Measurements from ENCODE around the gene DPYSL4. TPM values are rescaled to one million over a fixed set of nuclear protein-coding genes. Genes with fewer than 3 reads are reported as not detected.

Gene DPYSL4
- total and polyA plus RNA-seq, 2 of the 13 experiments (the other 11 are each of a cell fraction or from before 2014, with no cell fraction given) = 0.84 to 1.2 TPM

DNA sequence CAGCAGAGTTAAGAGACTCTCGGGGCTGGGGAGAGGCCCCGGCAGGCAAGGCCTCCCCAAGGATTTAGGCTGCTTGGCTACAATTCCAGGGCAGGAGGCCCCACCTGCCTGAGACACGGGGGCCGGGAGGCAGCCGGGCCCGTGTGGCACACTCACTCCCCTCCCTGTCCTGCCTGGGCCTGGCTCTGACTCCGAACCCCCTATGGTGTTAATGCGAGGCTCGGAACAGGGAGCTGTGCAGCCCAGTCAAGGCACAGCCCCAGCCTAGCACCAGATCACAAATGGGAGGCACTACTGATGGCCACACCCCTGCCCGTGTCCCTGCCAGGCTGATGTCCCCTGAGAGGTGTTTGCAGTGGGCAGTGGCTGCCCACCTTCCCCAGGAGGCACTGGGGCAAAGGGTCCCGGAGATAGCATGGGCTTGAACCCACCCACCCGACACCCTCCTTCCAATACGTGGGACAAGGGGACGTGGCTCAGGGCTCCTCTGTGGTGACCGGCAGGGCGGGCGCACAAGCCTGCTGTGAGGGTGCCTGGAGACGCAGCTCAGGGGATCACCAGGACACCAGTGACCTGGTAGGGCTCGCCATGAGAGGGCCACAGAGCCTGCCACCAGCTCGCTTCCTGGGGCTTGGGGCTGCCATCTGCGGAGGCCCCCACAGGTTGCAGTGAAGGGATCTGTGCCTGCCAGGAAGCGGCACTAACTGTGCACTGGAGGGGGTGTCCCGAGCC lies 37.0 kb downstream of the DPYSL4 start:
- in situ Hi-C loops (cut with HindIII; ENCODE audit: extremely low pct_ligation_motif_present, low pct_unique_long_range_greater_than_20kb) = loop anchor here (5.0 kb wide), 2 partner anchors 124 to 229 kb away; no protein-coding TSS in a partner anchor
- 98% methylated on average over 13 of the region's 23 CpGs for WGBS (ENCODE audit: low lambda C conversion rate)

More for the DNA sequence above, 37.0 kb downstream of the DPYSL4 start:
- ChIA-PET CTCF (ENCODE audit: low intra/inter-chr PET ratio, low total read pairs) (interaction anchor here (1.0 to 2.8 kb wide), 6 partner anchors 87 to 414 kb away, joined by 3 to 50 read pairs (median 5); no protein-coding TSS in a partner anchor), POLR2A (no interaction called here)
- H3K79me2 ChIP-seq (ENCODE audit: insufficient read depth, low read length) = no peaks in the 10 kb centered on the region
- ATAC-seq (peak; percentile 7), FAIRE-seq (no peak), DNase-seq (ENCODE audit: low spot score) (no peak)
- BruUV-seq (replicated peaks) = no TSS peak
- H3K4me2 ChIP-seq (ENCODE audit: low read depth, low read length) = no peak overlapping the region
- intact Hi-C loops (cut with micrococcal nuclease; ENCODE audit: unreplicated experiment) = loop anchor here (1.0 to 2.0 kb wide), 2 partner anchors 84 to 229 kb away; partner anchors contain the start of gene STK32C
- no peak overlapping the region for H2AFZ ChIP-seq (ENCODE audit: low read length)
- no peaks in the 10 kb centered on the region for H3K27me3 ChIP-seq (ENCODE audit: control insufficient read depth in 1 of 2, insufficient read depth in 2 of 2, low read length in 2 of 2)
- no peak overlapping the region for H3K9ac ChIP-seq (ENCODE audit: insufficient read depth, low read depth, low read length)
- TF ChIP-seq, protein P1, sequence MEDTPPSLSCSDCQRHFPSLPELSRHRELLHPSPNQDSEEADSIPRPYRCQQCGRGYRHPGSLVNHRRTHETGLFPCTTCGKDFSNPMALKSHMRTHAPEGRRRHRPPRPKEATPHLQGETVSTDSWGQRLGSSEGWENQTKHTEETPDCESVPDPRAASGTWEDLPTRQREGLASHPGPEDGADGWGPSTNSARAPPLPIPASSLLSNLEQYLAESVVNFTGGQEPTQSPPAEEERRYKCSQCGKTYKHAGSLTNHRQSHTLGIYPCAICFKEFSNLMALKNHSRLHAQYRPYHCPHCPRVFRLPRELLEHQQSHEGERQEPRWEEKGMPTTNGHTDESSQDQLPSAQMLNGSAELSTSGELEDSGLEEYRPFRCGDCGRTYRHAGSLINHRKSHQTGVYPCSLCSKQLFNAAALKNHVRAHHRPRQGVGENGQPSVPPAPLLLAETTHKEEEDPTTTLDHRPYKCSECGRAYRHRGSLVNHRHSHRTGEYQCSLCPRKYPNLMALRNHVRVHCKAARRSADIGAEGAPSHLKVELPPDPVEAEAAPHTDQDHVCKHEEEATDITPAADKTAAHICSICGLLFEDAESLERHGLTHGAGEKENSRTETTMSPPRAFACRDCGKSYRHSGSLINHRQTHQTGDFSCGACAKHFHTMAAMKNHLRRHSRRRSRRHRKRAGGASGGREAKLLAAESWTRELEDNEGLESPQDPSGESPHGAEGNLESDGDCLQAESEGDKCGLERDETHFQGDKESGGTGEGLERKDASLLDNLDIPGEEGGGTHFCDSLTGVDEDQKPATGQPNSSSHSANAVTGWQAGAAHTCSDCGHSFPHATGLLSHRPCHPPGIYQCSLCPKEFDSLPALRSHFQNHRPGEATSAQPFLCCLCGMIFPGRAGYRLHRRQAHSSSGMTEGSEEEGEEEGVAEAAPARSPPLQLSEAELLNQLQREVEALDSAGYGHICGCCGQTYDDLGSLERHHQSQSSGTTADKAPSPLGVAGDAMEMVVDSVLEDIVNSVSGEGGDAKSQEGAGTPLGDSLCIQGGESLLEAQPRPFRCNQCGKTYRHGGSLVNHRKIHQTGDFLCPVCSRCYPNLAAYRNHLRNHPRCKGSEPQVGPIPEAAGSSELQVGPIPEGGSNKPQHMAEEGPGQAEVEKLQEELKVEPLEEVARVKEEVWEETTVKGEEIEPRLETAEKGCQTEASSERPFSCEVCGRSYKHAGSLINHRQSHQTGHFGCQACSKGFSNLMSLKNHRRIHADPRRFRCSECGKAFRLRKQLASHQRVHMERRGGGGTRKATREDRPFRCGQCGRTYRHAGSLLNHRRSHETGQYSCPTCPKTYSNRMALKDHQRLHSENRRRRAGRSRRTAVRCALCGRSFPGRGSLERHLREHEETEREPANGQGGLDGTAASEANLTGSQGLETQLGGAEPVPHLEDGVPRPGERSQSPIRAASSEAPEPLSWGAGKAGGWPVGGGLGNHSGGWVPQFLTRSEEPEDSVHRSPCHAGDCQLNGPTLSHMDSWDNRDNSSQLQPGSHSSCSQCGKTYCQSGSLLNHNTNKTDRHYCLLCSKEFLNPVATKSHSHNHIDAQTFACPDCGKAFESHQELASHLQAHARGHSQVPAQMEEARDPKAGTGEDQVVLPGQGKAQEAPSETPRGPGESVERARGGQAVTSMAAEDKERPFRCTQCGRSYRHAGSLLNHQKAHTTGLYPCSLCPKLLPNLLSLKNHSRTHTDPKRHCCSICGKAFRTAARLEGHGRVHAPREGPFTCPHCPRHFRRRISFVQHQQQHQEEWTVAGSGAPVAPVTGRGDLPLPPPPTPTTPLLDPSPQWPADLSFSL (CRISPR knock-in tag; IDR thresholded peaks at IDR 0.05) = no peak
- TF ChIP-seq ZSCAN29 (CRISPR knock-in tag; conservative IDR thresholded peaks at IDR 0.05) (no peak), ZFYVE20 (CRISPR knock-in tag; IDR thresholded peaks at IDR 0.05; ENCODE audit: borderline replicate concordance, low read depth) (no peak), SMAD3 (CRISPR knock-in tag; IDR thresholded peaks at IDR 0.05) (no peak), ZNF235 (CRISPR knock-in tag; IDR thresholded peaks at IDR 0.05; ENCODE audit: borderline replicate concordance) (no peak), ERF (CRISPR knock-in tag; IDR thresholded peaks at IDR 0.05) (no peak), CENPX (CRISPR knock-in tag; IDR thresholded peaks at IDR 0.05) (no peak), SIN3A (IDR thresholded peaks at IDR 0.05; ENCODE audit: borderline replicate concordance, low read depth, low read length) (no peak), POLR2AphosphoS2 (IDR thresholded peaks at IDR 0.05; ENCODE audit: low read depth, low read length) (no peak), MAF1 (CRISPR knock-in tag; IDR thresholded peaks at IDR 0.05; ENCODE audit: borderline replicate concordance) (no peak), SNAI1 (CRISPR knock-in tag; IDR thresholded peaks at IDR 0.05; ENCODE audit: borderline replicate concordance) (no peak), ZNF432 (CRISPR knock-in tag; IDR thresholded peaks at IDR 0.05; ENCODE audit: borderline replicate concordance) (no peak)
- TF ChIP-seq, protein P2, sequence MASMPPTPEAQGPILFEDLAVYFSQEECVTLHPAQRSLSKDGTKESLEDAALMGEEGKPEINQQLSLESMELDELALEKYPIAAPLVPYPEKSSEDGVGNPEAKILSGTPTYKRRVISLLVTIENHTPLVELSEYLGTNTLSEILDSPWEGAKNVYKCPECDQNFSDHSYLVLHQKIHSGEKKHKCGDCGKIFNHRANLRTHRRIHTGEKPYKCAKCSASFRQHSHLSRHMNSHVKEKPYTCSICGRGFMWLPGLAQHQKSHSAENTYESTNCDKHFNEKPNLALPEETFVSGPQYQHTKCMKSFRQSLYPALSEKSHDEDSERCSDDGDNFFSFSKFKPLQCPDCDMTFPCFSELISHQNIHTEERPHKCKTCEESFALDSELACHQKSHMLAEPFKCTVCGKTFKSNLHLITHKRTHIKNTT (CRISPR knock-in tag; IDR thresholded peaks at IDR 0.05) = no peak
- TF ChIP-seq, protein P3, sequence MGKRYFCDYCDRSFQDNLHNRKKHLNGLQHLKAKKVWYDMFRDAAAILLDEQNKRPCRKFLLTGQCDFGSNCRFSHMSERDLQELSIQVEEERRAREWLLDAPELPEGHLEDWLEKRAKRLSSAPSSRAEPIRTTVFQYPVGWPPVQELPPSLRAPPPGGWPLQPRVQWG (CRISPR knock-in tag; IDR thresholded peaks at IDR 0.05; ENCODE audit: borderline replicate concordance, low read depth) = no peak
- no peaks in the 10 kb centered on the region for H3K4me1 ChIP-seq (ENCODE audit: insufficient read depth, low read length)
- no peak overlapping the region for H3K4me3 ChIP-seq (replicated peaks in 1 of 3; ENCODE audit: insufficient read depth in 1 of 3, low read depth in 2 of 3, low read length in 3 of 3)
- no peak overlapping the region for H3K27ac ChIP-seq (ENCODE audit: extremely low read length, insufficient read depth, low read length)
- no peaks in the 10 kb centered on the region for H4K20me1 ChIP-seq (ENCODE audit: insufficient read depth, low read length)
- no peaks in the 10 kb centered on the region for H3K9me3 ChIP-seq (ENCODE audit: low read length)
- no peaks in the 10 kb centered on the region for H3K36me3 ChIP-seq (replicated peaks in 1 of 2; ENCODE audit: control insufficient read depth in 1 of 2, insufficient read depth in 2 of 2, low read length in 2 of 2)
